GM19025 (cell line): Measurements from ENCODE around the gene SAMD14.

Experiments used
- ATAC-seq: cut with Tn5 transposase; IDR thresholded peaks from one replicate; pipeline ENCODE4 v1.9.1; 2021; ENCODE audit warnings: mild to moderate bottlenecking, low read depth, moderate library complexity; ENCODE audit not compliant: unreplicated experiment

The SAMD14 gene

GRCh38 chr17:50149417-50150353 lies 19.7 kb upstream of the SAMD14 start:
- ATAC-seq: no peak

GRCh38 chr17:50149091-50149416 lies 19.1 kb upstream of the SAMD14 start:
- no peak for ATAC-seq

GRCh38 chr17:50148226-50149090 lies 18.5 kb upstream of the SAMD14 start:
- peak; percentile 36 for ATAC-seq

GRCh38 chr17:50147841-50148225 lies 17.9 kb upstream of the SAMD14 start:
- ATAC-seq: no peak

GRCh38 chr17:50146927-50147665 lies 17.1 kb upstream of the SAMD14 start:
- ATAC-seq: no peak

- no peak for ATAC-seq
Observed at GRCh38 chr17:50146230-50146926, 16.4 kb upstream of the SAMD14 start.

GRCh38 chr17:50145532-50146229 lies 15.7 kb upstream of the SAMD14 start:
- ATAC-seq: no peak

GRCh38 chr17:50144845-50145531 lies 15.0 kb upstream of the SAMD14 start:
- ATAC-seq: no peak

GRCh38 chr17:50144355-50144754 lies 14.4 kb upstream of the SAMD14 start:
- ATAC-seq: no peak

- ATAC-seq: no peak
Observed at GRCh38 chr17:50143461-50144176, 13.7 kb upstream of the SAMD14 start.

GRCh38 chr17:50141745-50142110 lies 11.8 kb upstream of the SAMD14 start:
- ATAC-seq: no peak

- no peak for ATAC-seq
Observed at GRCh38 chr17:50141026-50141744, 11.2 kb upstream of the SAMD14 start.

GRCh38 chr17:50139950-50140885 lies 10.3 kb upstream of the SAMD14 start:
- ATAC-seq: no peak

GRCh38 chr17:50139185-50139783 lies 9.3 kb upstream of the SAMD14 start:
- no peak for ATAC-seq

GRCh38 chr17:50137042-50137441 lies 7.1 kb upstream of the SAMD14 start:
- ATAC-seq: no peak

- ATAC-seq: no peak
Observed at GRCh38 chr17:50136096-50136687, 6.2 kb upstream of the SAMD14 start.
